ENCODE results near the gene TTC28. TPM values are rescaled to one million over a fixed set of nuclear protein-coding genes. Genes with fewer than 3 reads are reported as not detected.
A peak's percentile ranks its signal among the peaks of the same experiment; 100 is the strongest.

Gene TTC28
- total and polyA plus RNA-seq, 10 of the 15 experiments (the other 5 are each of a cell fraction or from before 2014, with no cell fraction given), result 0.15 to 8.4 (median 1.4) TPM

DNA sequence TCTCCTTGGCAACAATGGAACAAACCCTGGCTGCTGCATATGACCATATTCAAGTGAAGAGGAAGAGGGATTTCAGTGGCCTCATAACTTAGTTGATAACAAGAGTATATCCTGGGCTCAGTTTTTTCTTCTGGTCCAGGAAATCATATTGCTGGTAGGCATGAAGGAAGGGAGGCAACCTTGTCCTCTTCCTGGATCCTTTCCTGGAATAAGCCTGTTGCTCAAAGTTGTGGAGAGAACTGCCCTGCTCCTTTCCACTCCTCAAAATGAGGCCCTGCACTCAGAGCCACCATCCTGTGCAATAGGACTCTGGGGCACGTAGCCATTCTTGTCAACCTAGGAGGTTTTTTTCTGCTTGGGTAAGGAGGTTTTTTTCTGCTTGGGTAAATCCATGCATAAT is 631.9 kb downstream of the TTC28 start (continued):
- TF ChIP-seq IRF5 (IDR thresholded peaks at IDR 0.05; ENCODE audit: borderline replicate concordance) (no peak), PAX8 (IDR thresholded peaks at IDR 0.05) (no peak)
- TF ChIP-seq, protein P1, sequence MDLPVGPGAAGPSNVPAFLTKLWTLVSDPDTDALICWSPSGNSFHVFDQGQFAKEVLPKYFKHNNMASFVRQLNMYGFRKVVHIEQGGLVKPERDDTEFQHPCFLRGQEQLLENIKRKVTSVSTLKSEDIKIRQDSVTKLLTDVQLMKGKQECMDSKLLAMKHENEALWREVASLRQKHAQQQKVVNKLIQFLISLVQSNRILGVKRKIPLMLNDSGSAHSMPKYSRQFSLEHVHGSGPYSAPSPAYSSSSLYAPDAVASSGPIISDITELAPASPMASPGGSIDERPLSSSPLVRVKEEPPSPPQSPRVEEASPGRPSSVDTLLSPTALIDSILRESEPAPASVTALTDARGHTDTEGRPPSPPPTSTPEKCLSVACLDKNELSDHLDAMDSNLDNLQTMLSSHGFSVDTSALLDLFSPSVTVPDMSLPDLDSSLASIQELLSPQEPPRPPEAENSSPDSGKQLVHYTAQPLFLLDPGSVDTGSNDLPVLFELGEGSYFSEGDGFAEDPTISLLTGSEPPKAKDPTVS (IDR thresholded peaks at IDR 0.05; ENCODE audit: low read depth, low read length), result no peak

DNA sequence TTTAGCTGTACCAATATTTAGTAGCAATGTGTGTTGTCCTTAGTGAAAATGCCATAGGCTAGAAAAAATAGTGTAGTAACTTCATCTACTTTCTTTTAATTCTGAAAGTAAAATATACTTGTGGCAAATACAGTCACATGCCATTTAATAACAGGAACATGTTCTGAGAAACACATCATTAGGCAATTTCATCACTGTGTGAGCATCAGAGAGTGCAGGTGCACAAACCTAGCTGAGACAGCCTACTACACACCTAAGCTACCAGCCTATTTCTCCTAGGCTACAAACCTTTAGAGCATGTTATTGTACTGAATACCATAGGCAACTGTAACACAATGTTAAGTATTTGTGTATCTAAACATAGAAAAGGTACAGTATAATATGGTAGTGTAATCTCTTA is 633.5 kb downstream of the TTC28 start:
- ATAC-seq, result peak; percentile 51
- in situ Hi-C loops (cut with MboI), result loop anchor here (10.0 to 25.0 kb wide), 2 partner anchors 789 to 991 kb away; no protein-coding TSS in a partner anchor
- BruUV-seq (replicated peaks), result no TSS peak

More for the DNA sequence above, 633.5 kb downstream of the TTC28 start:
- Histone ChIP-seq H3K79me2 (ENCODE audit: control insufficient read depth, insufficient read depth, low read length) (no peaks in the 10 kb centered on the region), H3K27ac (ENCODE audit: control insufficient read depth, insufficient read depth) (no peak overlapping the region), H3K27me3 (replicated peaks in 1 of 2; ENCODE audit: control insufficient read depth in 2 of 2, insufficient read depth in 2 of 2, low read length in 1 of 2) (no peaks in the 10 kb centered on the region), H4K20me1 (ENCODE audit: control insufficient read depth, insufficient read depth) (no peaks in the 10 kb centered on the region), H3K9me3 (replicated peaks; ENCODE audit: control insufficient read depth, insufficient read depth, low read length) (no peaks in the 10 kb centered on the region), H2AFZ (ENCODE audit: control insufficient read depth, low read depth, low read length) (no peak overlapping the region), H3K4me2 (ENCODE audit: control insufficient read depth, insufficient read depth) (no peak overlapping the region), H3K36me3 (ENCODE audit: control insufficient read depth in 2 of 2, insufficient read depth in 2 of 2, low read length in 1 of 2) (no peaks in the 10 kb centered on the region), H3K4me3 (no peak overlapping the region), H3K9ac (ENCODE audit: control insufficient read depth, insufficient read depth, low read length) (no peak overlapping the region), H3K4me1 (ENCODE audit: control insufficient read depth, insufficient read depth, low read length) (no peaks in the 10 kb centered on the region)
- RAD21 ChIA-PET (ENCODE audit: unreplicated experiment), result no interaction called here
- SMC1A ChIA-PET (ENCODE audit: uncharacterized antibody, unreplicated experiment), result no interaction called here
- DNase-seq (ENCODE audit: low read depth, low spot score), result no peak
- no peak for FAIRE-seq
- POLR2A ChIA-PET, result no interaction called here
- TF ChIP-seq BHLHE40 (IDR thresholded peaks at IDR 0.05; ENCODE audit: borderline replicate concordance in 1 of 2, low read depth in 2 of 2, low read length in 1 of 2) (peak; percentile 20 to 34; a peak in 1 of 4 replicates), SPI1 (IDR thresholded peaks at IDR 0.05; ENCODE audit: borderline replicate concordance, insufficient read depth, low read depth, low read length) (no peak)
- CTCF ChIA-PET, result interaction anchor here (1.2 kb wide), 1 partner anchor 14 kb away, joined by 3 read pairs; no protein-coding TSS in a partner anchor
- intact Hi-C loops (cut with micrococcal nuclease; ENCODE audit: unreplicated experiment), result no loop called here

Measured in GM12878 (cell line).